Stimulated activated memory B cell treated with anti-CD40 and anti-IgM and Interleukin-4, amounts not matched to agents 10 μg/mL and 1 μg/mL and 100 μg/mL, for 72 hours (primary cell): Measurements from ENCODE around the gene CCDC9.
"Not testable (repeated sequence)": the region's sequence is repeated elsewhere in the genome, so short reads cannot be mapped to it uniquely, and the experiment has no call there.

Experiments
- ATAC-seq: fragments of 150-1000 bp; cut with Tn5 transposase; 2 replicates; pipeline ENCODE4 v1.10.0; 2021
- H3K27ac Mint-ChIP-seq: one replicate; pipeline ENCODE4 v1.8.0; 2022; ENCODE audit warnings: mild to moderate bottlenecking, mixed read lengths
- H3K27me3 Mint-ChIP-seq: one replicate; pipeline ENCODE4 v1.8.0; 2022; ENCODE audit warnings: mixed read lengths
- H3K36me3 Mint-ChIP-seq: one replicate; pipeline ENCODE4 v1.8.0; 2022; ENCODE audit warnings: mixed read lengths
- H3K4me1 Mint-ChIP-seq: one replicate; pipeline ENCODE4 v1.8.0; 2022; ENCODE audit warnings: mixed read lengths
- H3K4me3 Mint-ChIP-seq: one replicate; pipeline ENCODE4 v1.8.0; 2022; ENCODE audit warnings: mild to moderate bottlenecking, moderate library complexity, mixed read lengths
- H3K9me3 Mint-ChIP-seq: one replicate; pipeline ENCODE4 v1.8.0; 2022; ENCODE audit warnings: mixed read lengths

CCDC9 gene

DNA sequence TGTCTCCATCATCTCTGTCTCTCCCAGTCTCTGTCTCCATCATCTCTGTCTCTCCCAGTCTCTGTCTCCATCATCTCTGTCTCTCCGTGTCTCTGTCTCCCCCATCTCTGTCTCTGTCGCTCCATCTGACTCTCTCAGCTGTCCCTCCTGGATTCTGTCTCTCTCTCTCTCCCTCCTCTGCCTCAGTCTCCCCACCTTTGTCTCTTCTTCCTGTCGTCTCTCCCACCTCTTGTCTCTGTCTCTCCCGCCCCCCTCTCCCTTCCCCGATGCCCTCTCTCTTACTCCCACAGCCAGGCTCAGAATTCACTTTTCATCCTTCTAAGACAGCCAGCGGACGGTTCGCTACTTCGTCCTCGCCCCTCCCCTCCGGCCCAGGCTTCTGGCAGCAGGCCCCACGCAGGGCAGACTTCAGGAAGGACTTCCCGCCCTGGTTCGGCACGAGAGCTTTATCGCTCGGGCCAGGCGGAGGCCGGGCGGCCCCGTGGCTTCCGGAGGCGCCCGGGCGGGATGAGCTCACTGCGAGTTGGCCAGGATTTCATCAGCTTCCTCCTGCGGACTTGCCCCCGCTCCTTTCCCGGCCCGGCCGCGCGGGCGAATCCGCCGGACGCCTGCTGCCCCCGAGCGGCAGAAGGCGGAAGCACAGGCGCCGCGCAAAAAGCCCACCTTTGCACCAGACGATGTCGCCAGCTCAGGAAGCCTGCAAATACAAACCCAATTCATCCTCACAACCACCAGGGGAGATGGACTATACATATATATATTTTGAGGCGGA, 12.4 kb upstream of the CCDC9 start:
- Mint-ChIP-seq H3K4me1 (peaks cover 8% of the 10 kb centered on the region), H3K4me3 (peak overlapping the region; percentile 77), H3K9me3 (peaks cover 3% of the 10 kb centered on the region), H3K27me3 (no peaks in the 10 kb centered on the region), H3K36me3 (no peaks in the 10 kb centered on the region), H3K27ac (no peak overlapping the region)
- ATAC-seq, result peak; percentile 83

DNA sequence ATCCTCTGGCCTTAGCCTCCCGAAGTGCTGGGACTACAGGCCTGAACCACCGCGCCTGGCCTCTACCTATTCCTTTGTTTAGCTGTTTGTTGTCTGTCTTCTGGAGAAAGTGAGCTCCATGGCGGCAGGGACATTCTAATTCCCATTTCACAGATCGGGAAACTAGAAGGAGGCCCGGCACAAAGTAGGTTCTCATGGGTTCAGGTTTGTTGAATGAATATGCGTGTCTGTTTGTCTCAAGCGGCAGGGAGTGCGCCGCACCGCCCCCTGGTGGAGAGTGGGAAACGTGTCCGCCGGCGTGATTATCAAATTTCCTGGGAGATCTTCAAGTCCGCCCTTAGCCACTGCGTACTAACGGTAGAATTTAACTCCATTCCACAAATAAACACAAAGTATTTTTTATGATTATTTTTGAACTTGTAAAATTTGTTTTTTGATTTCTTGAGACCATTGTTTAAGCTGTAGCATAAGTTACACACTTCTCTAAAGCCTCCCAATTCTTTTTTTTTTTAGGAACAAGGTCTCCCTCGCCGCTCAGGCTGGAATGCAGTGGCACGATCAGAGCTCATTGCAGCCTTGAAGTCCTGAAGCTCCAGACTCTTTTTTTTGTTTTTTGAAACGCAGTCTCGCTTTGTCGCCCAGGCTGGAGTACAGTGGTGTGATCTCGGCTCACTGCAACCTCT, 8.9 kb upstream of the CCDC9 start:
- no peak overlapping the region for H3K27ac Mint-ChIP-seq
- H3K36me3 Mint-ChIP-seq, result no peaks in the 10 kb centered on the region
- no peaks in the 10 kb centered on the region for H3K27me3 Mint-ChIP-seq
- no peak overlapping the region for H3K4me3 Mint-ChIP-seq
- H3K9me3 Mint-ChIP-seq, result peaks cover 3% of the 10 kb centered on the region
- H3K4me1 Mint-ChIP-seq, result peaks cover 12% of the 10 kb centered on the region
- no peak for ATAC-seq

DNA sequence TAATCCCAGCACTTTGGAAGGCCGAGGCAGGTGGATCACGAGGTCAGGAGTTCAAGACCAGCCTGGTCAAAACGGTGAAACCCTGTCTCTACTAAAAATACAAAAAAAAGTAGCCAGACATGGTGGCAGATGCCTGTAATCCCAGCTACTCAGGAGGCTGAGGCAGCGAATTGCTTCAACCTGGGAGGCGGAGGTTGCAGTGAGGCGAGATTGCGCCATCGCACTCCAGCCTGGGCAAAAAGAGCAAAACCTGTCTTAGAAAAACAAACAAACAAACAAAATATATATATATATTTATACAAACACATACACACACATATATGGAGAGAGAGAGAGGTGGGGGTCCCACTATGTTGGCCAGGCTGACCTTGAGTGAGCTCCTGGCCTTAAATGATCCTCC, 3.3 kb upstream of the CCDC9 start:
- peaks cover 22% of the 10 kb centered on the region for H3K4me1 Mint-ChIP-seq
- not testable (repeated sequence) for H3K9me3 Mint-ChIP-seq, H3K4me3 Mint-ChIP-seq, H3K27me3 Mint-ChIP-seq, ATAC-seq, H3K36me3 Mint-ChIP-seq, H3K27ac Mint-ChIP-seq

DNA sequence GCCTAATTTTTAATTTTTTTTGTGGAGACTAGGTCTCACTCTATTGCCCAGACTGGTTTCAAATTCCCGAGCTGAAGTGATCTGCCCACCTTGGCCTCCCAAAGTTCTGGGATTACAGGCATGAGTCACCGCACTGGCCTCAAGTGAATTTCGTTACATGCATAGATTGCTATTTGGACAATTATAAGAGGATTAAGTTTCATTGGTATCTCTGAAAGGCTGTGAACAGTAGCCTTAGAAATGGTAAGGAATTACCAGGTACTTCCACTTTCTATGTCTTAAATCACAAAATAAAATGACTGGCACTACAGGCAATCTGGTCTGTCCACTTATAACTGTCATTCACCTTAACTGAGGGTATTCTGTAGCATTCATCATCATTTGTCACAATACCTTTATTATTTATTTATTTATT, 2.9 kb upstream of the CCDC9 start:
- ATAC-seq, result no peak
- Mint-ChIP-seq H3K9me3 (no peaks in the 10 kb centered on the region), H3K27ac (no peak overlapping the region), H3K4me3 (no peak overlapping the region), H3K27me3 (no peaks in the 10 kb centered on the region), H3K4me1 (peaks cover 27% of the 10 kb centered on the region), H3K36me3 (peaks cover 9% of the 10 kb centered on the region)

DNA sequence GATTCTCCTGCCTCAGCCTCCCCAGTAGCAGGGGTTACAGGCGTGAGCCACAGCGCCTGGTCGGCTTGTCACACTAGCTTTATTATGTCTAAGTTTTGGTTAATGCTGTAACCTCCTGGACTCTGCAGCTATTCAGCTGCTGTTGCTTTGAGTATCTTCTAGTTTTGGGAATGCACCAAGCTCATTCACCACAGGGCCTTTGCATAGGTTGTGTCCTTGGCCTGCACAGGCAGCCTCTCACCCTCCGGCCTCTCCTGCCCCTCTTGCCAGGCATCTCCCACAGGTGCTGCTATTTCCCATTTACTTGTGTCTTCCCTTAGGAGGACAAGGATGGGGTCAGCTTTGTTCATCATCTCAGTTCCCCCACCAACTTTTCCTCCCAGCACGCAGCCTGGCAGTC, 2.4 kb upstream of the CCDC9 start:
- Mint-ChIP-seq H3K4me3 (no peak overlapping the region), H3K27me3 (no peaks in the 10 kb centered on the region), H3K36me3 (peaks cover 13% of the 10 kb centered on the region), H3K9me3 (no peaks in the 10 kb centered on the region), H3K4me1 (peaks cover 32% of the 10 kb centered on the region), H3K27ac (no peak overlapping the region)
- ATAC-seq, result no peak

- Mint-ChIP-seq H3K36me3 (peaks cover 37% of the 10 kb centered on the region), H3K27me3 (no peaks in the 10 kb centered on the region), H3K27ac (peak overlapping the region; percentile 94), H3K4me3 (peak overlapping the region; percentile 89), H3K4me1 (peaks cover 41% of the 10 kb centered on the region), H3K9me3 (no peaks in the 10 kb centered on the region)
- peak; percentile 94 for ATAC-seq
Observed at GRCh38 chr19:47256693-47257410, 527 bp downstream of the CCDC9 start.

GRCh38 chr19:47257411-47258169, 1.3 kb downstream of the CCDC9 start:
- Mint-ChIP-seq H3K36me3 (peaks cover 43% of the 10 kb centered on the region), H3K4me3 (peak overlapping the region; percentile 89), H3K27me3 (no peaks in the 10 kb centered on the region), H3K27ac (peak overlapping the region; percentile 94), H3K4me1 (peaks cover 47% of the 10 kb centered on the region), H3K9me3 (no peaks in the 10 kb centered on the region)
- ATAC-seq, result no peak

DNA sequence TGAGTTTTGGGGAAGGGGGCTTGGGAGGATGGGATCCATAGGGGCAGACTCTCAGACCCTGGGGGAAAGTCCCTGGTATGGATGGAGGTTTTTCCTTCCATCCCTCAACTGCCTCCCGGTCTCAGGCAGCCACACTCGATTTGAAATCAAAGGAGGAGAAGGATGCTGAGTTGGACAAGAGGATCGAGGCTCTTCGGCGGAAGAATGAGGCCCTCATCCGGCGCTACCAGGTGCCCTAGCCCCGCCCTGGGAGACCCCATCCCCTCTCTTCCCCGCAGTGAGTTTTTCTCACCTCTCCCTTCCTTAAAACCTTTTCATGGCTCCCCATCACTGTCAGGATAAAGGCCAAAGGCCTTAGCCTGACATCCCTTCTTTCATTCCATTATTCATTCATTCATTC, 2.1 kb downstream of the CCDC9 start:
- Mint-ChIP-seq H3K9me3 (no peaks in the 10 kb centered on the region), H3K27ac (peak overlapping the region; percentile 20), H3K36me3 (peaks cover 43% of the 10 kb centered on the region), H3K4me1 (peaks cover 52% of the 10 kb centered on the region), H3K27me3 (no peaks in the 10 kb centered on the region), H3K4me3 (peak overlapping the region; percentile 24)
- no peak for ATAC-seq

DNA sequence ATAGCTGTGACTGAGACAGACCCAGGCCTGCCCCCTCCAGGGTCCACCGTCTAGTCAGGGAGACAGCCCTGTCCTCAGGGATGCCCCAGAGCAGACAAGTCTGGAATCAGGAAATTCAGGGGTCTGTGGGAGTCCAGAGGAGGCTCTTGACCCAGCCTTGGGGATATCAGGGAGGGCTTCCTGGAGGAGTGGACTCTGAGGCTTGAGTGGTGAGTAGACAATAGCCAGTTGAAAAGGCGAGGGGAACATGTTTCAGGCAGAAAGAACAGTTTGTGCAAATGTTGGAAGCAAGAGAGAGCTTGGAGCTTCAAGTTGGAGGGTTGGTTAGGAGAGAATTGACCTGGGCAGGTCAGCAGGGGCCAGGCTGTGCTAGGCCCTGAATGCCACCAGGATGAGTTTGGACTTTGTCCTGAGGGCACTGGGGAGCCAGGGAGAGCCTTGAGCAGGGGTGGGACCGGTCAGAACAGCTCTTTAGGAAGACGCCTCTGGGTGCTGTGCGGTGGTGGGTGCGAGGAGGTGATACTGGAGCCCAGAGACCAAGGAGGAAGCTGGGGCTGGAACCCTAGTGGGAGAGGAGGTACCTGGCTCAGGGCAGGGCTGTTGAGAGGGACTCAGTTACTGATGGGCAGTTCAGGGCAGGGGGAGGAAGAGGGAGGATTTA, 2.7 kb downstream of the CCDC9 start:
- Mint-ChIP-seq H3K27me3 (no peaks in the 10 kb centered on the region), H3K27ac (peak overlapping the region; percentile 20), H3K36me3 (peaks cover 45% of the 10 kb centered on the region), H3K4me1 (peaks cover 52% of the 10 kb centered on the region), H3K9me3 (no peaks in the 10 kb centered on the region), H3K4me3 (peak overlapping the region; percentile 24)
- ATAC-seq, result no peak

- peak overlapping the region; percentile 42 for H3K27ac Mint-ChIP-seq
- no peak overlapping the region for H3K4me3 Mint-ChIP-seq
- H3K36me3 Mint-ChIP-seq, result peaks cover 55% of the 10 kb centered on the region
Observed at GRCh38 chr19:47260476-47260875, 4.2 kb downstream of the CCDC9 start.

DNA sequence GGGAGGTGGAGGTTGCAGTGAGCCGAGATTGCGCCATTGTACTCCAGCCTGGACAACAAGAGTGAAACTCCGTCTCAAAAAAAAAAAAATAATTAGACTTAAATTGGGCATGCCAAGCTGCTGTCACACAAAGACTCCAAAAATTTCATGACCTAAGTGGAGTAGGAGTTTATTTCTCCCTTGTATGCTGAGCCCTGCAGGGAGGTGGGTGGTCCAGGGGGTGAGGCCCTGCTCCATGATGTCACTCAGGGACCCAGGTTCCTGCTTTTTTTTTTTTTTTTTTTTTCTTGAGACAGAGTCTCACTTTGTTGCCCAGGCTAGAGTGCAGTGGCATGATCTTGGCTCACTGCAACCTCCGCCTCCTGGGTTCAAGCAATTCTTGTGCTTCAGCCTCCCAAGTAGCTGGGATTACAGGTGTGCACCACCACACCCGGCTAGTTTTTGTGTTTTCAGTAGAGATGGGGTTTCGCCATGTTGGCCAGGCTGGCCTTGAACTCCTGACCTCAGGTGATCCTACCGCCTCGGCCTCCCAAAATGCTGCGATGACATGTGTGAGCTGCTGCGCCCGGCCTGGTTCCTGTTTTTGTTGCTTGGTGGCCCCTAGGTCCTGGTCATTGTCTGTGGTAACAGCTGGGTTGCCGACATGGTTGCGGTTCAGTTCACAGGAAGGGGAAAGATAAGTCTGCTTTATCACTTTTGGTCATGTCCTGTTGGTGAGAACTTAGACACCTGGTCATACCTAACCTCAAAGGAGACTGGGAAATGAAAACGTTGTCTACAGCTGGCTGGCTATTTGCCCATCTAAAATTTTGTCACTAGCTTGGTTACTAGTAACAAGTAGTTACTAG, 5.8 kb downstream of the CCDC9 start:
- peaks cover 45% of the 10 kb centered on the region for H3K4me1 Mint-ChIP-seq
- peak overlapping the region; percentile 16 for H3K4me3 Mint-ChIP-seq
- ATAC-seq, result peak; percentile 95
- not testable (repeated sequence) for H3K27me3 Mint-ChIP-seq, H3K9me3 Mint-ChIP-seq
- peaks cover 69% of the 10 kb centered on the region for H3K36me3 Mint-ChIP-seq
- H3K27ac Mint-ChIP-seq, result peak overlapping the region; percentile 87

More at GRCh38 chr19:47260476-47260875, 4.2 kb downstream of the CCDC9 start:
- no peak for ATAC-seq
- Mint-ChIP-seq H3K27me3 (no peaks in the 10 kb centered on the region), H3K9me3 (no peaks in the 10 kb centered on the region), H3K4me1 (peaks cover 52% of the 10 kb centered on the region)

DNA sequence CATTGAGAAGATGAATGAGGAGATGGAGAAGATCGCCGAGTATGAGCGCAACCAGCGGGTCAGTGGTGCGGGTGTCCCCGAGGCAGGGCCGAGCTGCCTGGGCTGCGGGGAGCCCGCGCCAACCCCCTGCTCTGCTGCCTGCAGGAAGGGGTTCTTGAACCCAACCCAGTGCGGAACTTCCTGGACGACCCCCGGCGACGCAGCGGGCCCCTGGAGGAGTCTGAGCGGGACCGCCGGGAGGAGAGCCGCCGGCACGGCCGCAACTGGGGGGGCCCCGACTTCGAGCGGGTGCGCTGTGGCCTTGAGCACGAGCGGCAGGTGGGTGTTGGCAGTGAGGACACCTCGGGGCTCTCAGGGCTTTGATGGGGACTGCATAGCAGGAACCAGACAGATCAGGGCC, 8.3 kb downstream of the CCDC9 start:
- no peak overlapping the region for H3K4me3 Mint-ChIP-seq
- H3K9me3 Mint-ChIP-seq, result no peaks in the 10 kb centered on the region
- peak overlapping the region; percentile 37 for H3K27ac Mint-ChIP-seq
- H3K27me3 Mint-ChIP-seq, result no peaks in the 10 kb centered on the region
- peaks cover 25% of the 10 kb centered on the region for H3K4me1 Mint-ChIP-seq
- no peak for ATAC-seq
- H3K36me3 Mint-ChIP-seq, result peaks cover 56% of the 10 kb centered on the region

GRCh38 chr19:47266401-47266941, 10.1 kb downstream of the CCDC9 start:
- H3K4me3 Mint-ChIP-seq, result no peak overlapping the region
- H3K36me3 Mint-ChIP-seq, result peaks cover 57% of the 10 kb centered on the region

More at GRCh38 chr19:47266401-47266941, 10.1 kb downstream of the CCDC9 start:
- peaks cover 11% of the 10 kb centered on the region for H3K4me1 Mint-ChIP-seq
- H3K27ac Mint-ChIP-seq, result no peak overlapping the region
- ATAC-seq, result no peak
- no peaks in the 10 kb centered on the region for H3K27me3 Mint-ChIP-seq
- no peaks in the 10 kb centered on the region for H3K9me3 Mint-ChIP-seq
